MM.1S (cell line): Measurements from ENCODE around the gene PRKRIP1.
"Not testable (repeated sequence)": the region's sequence is repeated elsewhere in the genome, so short reads cannot be mapped to it uniquely, and the experiment has no call there.

Source experiments
- EZH2 ChIP-seq: fragments of 300-600 bp; sonication (generic); optimal IDR thresholded peaks from 2 replicates; pipeline ENCODE3; 2017; ENCODE audit warnings: low read depth, mild to moderate bottlenecking, antibody characterized with exemption, low read length, mixed read lengths
- EZH2phosphoT487 ChIP-seq: fragments of 300-600 bp; sonication (generic); IDR thresholded peaks from 2 replicates; pipeline ENCODE4 v1.6.1; 2018; ENCODE audit warnings: antibody characterized with exemption, low read length
- TF ChIP-seq, protein P1 (sequence below): fragments of 300-600 bp; sonication (generic); IDR thresholded peaks from 2 replicates; pipeline ENCODE4 v1.5.1; 2016; ENCODE audit warnings: antibody characterized with exemption, low read length, mixed read lengths

DNA sequence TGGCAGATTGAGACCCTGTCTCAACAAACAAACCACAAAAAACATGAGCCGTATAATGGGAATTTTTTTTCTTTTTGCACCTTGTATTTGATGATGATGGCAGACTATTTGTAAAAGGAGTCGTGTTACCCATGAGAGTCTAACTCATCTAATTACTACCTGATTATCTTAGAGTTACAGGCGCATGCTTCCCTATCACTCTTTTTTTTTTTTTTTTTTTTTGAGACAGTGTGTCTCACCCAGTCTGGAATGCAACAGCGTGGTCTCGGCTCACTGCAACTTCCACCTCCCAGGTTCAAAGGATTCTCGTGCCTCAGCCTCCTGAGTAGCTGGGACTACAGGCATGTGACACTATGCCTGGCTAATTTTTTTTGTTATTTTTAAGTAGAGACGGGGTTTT is 30.8 kb upstream of the PRKRIP1 start:
- TF ChIP-seq EZH2, EZH2phosphoT487: not testable (repeated sequence)
- TF ChIP-seq, protein P1, sequence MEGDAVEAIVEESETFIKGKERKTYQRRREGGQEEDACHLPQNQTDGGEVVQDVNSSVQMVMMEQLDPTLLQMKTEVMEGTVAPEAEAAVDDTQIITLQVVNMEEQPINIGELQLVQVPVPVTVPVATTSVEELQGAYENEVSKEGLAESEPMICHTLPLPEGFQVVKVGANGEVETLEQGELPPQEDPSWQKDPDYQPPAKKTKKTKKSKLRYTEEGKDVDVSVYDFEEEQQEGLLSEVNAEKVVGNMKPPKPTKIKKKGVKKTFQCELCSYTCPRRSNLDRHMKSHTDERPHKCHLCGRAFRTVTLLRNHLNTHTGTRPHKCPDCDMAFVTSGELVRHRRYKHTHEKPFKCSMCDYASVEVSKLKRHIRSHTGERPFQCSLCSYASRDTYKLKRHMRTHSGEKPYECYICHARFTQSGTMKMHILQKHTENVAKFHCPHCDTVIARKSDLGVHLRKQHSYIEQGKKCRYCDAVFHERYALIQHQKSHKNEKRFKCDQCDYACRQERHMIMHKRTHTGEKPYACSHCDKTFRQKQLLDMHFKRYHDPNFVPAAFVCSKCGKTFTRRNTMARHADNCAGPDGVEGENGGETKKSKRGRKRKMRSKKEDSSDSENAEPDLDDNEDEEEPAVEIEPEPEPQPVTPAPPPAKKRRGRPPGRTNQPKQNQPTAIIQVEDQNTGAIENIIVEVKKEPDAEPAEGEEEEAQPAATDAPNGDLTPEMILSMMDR = not testable (repeated sequence)
